ENCODE results near the gene POLR3GL. TPM values are rescaled to one million over a fixed set of nuclear protein-coding genes. Genes with fewer than 3 reads are reported as not detected.

Gene POLR3GL
- total RNA-seq, 2 donors from 2014 or later: 22.8 to 23.8 TPM

DNA sequence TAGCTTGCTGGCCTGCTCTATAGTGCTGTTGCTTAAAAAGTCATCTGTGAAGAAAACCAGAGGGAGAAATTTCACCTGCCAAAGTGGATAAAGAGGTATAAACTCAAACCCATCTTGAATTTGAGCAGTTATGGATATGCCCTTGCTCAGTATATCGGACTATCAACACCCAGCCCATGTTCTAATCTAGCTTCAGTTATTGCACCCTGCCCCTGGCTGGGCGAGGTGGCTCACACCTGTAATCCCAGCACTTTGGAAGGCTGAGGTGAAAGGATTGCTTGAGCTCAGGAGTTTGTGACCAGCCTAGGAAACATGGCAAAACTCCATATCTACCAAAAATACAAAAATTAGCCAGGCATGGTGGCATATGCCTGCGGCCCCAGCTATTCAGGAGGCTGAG is 20.0 kb upstream of the POLR3GL start:
- DNase-seq (ENCODE audit: low spot score): no peak

DNA sequence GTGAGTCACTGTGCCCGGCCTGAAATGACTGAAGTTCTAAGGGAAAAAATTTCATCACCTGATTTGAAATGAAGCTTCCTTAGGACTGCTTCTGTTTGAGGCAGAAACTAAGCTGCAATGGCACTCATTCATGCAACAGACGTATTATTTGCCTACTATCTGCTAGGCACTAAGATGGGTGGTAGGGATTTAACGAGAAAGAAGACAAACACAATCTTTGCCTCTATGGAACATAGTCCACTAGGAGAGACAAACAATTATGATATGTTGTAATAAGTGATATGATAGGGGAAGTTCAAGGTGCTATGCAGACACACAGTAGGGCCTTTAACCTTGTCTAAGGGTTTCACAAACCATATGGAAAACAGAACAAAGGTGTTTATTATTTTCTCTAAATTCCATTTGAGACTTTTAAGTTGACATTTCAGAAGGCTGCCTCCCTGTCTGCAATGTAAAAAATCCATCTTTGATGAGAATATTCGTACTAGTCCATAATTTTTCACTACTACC is 18.0 kb upstream of the POLR3GL start:
- DNase-seq (ENCODE audit: low spot score): no peak
- intact Hi-C loops (cut with DNase I): no loop called here

More for the DNA sequence above, 20.0 kb upstream of the POLR3GL start:
- intact Hi-C loops (cut with DNase I): no loop called here

- no peak for DNase-seq (ENCODE audit: low spot score)
- intact Hi-C loops (cut with DNase I): loop anchor here in 1 of 2 donors (1.0 kb wide), 1 partner anchor 21 kb away; no protein-coding TSS in a partner anchor
Measured at GRCh38 chr1:145947551-145947950, 16.9 kb upstream of the POLR3GL start.

- DNase-seq (ENCODE audit: low spot score): no peak
- intact Hi-C loops (cut with DNase I): no loop called here
Measured at GRCh38 chr1:145949219-145949618, 15.3 kb upstream of the POLR3GL start.

- no peak for DNase-seq (ENCODE audit: low spot score)
- intact Hi-C loops (cut with DNase I): no loop called here
Measured at GRCh38 chr1:145951526-145951925, 13.0 kb upstream of the POLR3GL start.

DNA sequence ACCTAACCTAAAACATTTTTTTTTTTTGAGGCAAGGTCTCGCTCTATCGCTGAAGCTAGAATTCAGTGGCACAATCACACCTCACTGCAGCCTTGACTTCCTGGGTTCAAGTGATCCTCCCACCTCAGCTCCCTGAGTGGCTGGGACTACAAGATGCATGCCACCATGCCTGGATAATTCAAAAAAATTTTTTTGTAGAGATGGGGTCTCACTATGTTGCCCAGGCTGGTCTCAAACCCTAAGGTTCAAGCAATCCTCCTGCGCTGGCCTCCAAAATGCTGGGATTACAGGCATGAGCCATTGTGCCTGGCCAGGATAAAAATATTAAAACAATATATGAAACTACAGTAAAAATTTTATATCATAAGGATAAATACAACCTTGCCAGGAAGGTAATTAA is 11.6 kb upstream of the POLR3GL start:
- intact Hi-C loops (cut with DNase I): no loop called here
- no peak for DNase-seq (ENCODE audit: low spot score)

GRCh38 chr1:145953861-145954260 is 10.6 kb upstream of the POLR3GL start:
- no peak for DNase-seq (ENCODE audit: low spot score)
- intact Hi-C loops (cut with DNase I): no loop called here

DNA sequence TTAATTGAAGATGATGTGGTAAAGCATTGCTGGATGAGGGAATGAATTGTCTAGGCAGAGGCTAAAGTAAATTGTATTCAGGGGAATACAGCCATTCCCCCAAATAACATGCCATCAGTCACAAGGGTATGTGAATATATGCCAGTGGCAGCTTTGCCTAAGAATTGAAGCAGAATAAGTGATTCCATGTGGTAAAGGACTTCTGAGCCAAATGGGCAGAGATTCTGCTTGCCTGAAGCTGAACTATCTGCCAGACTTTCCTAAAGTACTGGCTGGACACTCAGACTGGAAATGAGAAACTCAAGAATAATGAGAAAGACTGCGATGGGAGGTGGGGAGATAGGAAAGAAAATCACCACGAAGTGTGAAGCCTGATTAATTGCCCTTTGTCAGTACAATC is 9.1 kb upstream of the POLR3GL start:
- DNase-seq (ENCODE audit: low spot score): no peak
- intact Hi-C loops (cut with DNase I): no loop called here

DNA sequence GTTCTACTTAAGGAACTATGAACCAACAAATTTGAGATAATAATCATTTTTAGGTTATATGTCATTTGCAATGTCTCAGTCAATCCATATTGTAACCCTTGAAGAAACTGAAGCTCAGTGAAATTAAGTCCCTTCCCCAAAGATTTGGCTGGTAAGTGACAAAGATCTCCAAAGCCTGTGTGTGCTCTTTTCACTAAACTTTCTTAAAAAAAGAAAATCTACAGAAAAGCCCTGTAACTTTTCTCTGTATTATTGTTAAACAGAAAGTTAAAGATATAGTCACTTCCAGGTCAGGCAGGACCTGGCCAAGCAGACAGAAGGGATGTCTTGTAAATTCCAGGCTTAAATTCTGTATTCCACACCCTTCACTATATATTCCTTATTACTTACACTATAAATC is 8.1 kb upstream of the POLR3GL start:
- intact Hi-C loops (cut with DNase I): no loop called here
- no peak for DNase-seq (ENCODE audit: low spot score)

GRCh38 chr1:145956781-145957442 is 7.6 kb upstream of the POLR3GL start:
- intact Hi-C loops (cut with DNase I): no loop called here
- no peak for DNase-seq (ENCODE audit: low spot score)

GRCh38 chr1:145957443-145958319 is 6.8 kb upstream of the POLR3GL start, which contains the start of gene LIX1L:
LIX1L (minus strand) TSS chr1:145958017; CDS start chr1:145957927, 90 bp downstream.
- intact Hi-C loops (cut with DNase I): no loop called here
- peak; percentile 98 for DNase-seq (ENCODE audit: low spot score)

GRCh38 chr1:145958734-145959133 is 5.8 kb upstream of the POLR3GL start:
- DNase-seq (ENCODE audit: low spot score): no peak
- intact Hi-C loops (cut with DNase I): no loop called here

DNA sequence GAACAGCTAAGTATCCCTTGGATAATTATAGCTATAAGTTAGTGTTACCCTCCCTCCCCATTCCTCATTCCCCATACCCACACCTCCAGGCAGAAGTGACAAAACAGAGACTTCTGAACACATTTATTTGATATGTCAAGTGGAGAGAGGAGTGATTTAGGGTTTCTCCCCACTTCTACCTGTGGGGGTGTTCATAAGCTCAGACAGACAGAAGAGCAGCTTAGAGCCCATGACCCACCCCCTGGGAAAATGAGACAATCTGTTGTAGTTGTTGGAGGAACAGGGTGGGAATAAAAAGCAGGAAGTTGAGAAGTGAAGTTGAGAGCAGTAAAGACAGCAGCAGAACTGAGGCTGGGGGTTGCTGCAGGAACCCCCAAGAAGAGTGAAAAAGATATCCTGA is 5.2 kb upstream of the POLR3GL start:
- DNase-seq (ENCODE audit: low spot score): no peak
- intact Hi-C loops (cut with DNase I): no loop called here

- no peak for DNase-seq (ENCODE audit: low spot score)
- intact Hi-C loops (cut with DNase I): loop anchor here in 1 of 2 donors (5.0 kb wide), 1 partner anchor 43 kb away; the partner anchor contains the start of gene PEX11B
Measured at GRCh38 chr1:145959957-145960467, 4.5 kb upstream of the POLR3GL start.

- DNase-seq (ENCODE audit: low spot score): peak; percentile 92
- intact Hi-C loops (cut with DNase I): loop anchor here in 1 of 2 donors (5.0 kb wide), 1 partner anchor 43 kb away; the partner anchor contains the start of gene PEX11B
Measured at GRCh38 chr1:145960468-145961108, 3.9 kb upstream of the POLR3GL start.

- intact Hi-C loops (cut with DNase I): loop anchor here in 1 of 2 donors (5.0 kb wide), 1 partner anchor 44 kb away; the partner anchor contains the start of gene PEX11B
- no peak for DNase-seq (ENCODE audit: low spot score)
Measured at GRCh38 chr1:145961109-145961424, 3.4 kb upstream of the POLR3GL start.

- intact Hi-C loops (cut with DNase I): loop anchor here in 1 of 2 donors (5.0 kb wide), 1 partner anchor 44 kb away; the partner anchor contains the start of gene PEX11B
Measured at GRCh38 chr1:145961425-145962156, 2.9 kb upstream of the POLR3GL start.

More at GRCh38 chr1:145961425-145962156, 2.9 kb upstream of the POLR3GL start:
- peak; percentile 83 for DNase-seq (ENCODE audit: low spot score)

Data from posterior vena cava (tissue), 2 donors.